Vagina (tissue), 2 donors: ENCODE data around the gene GADD45B.
"Not testable (repeated sequence)": the region's sequence is repeated elsewhere in the genome, so short reads cannot be mapped to it uniquely, and the experiment has no call there.

Experiments used
- CTCF ChIP-seq, 3 experiments: fragments of 450-650 bp in 2 of 3; fragments of 200-600 bp in 1 of 3; sonication (generic) in 1 of 3; IDR thresholded peaks; one replicate each; pipeline ENCODE4 v1.5.1; 2017 to 2019; ENCODE audit warnings: antibody characterized with exemption in 3 of 3, mild to moderate bottlenecking in 2 of 3, moderate library complexity in 2 of 3
- POLR2A ChIP-seq, 2 donors: fragments of 450-650 bp; IDR thresholded peaks; one replicate each; pipeline ENCODE4 v1.6.1; 2017; ENCODE audit warnings: antibody characterized with exemption in 2 of 2, mild to moderate bottlenecking in 2 of 2, moderate library complexity in 2 of 2

DNA sequence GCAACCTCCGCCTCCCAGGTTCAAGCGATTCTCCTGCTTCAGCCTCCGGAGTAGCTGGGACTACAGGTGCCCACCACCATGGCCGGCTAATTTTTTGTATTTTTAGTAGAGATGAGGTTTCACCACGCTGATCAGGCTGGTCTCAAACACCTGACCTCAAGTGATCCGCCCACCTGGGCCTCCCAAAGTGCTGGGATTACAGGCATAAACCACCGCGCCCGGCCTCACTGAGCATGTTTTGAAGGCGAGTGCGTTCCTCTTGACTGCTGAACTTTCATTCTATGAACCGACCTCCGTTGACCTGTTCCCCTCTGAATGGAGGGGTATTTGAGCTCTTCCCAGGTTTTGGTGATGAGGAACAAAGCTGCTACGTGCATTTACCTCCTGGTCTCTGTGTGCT is 17.5 kb downstream of the GADD45B start:
- TF ChIP-seq CTCF, POLR2A (IDR thresholded peaks at IDR 0.05): not testable (repeated sequence)
